Stimulated activated naive B cell treated with anti-CD40 and anti-IgM and Interleukin-4, amounts not matched to agents 10 μg/mL and 1 μg/mL and 100 μg/mL, for 72 hours (primary cell): Measurements from ENCODE around the gene RRP9.
"Not testable (repeated sequence)": the region's sequence is repeated elsewhere in the genome, so short reads cannot be mapped to it uniquely, and the experiment has no call there.

Experiments used
- ATAC-seq, 2 donors: fragments of 150-1000 bp; cut with Tn5 transposase; replicated peaks; 2 replicates each; pipeline ENCODE4 v1.10.0; 2021; ENCODE audit warnings: moderate library complexity in 1 of 2
- DNase-seq: peaks from one replicate; pipeline ENCODE4 v3.0.0; 2021
- H3K27ac Mint-ChIP-seq: one replicate; pipeline ENCODE4 v1.8.0; 2022; ENCODE audit warnings: mild to moderate bottlenecking, mixed read lengths
- H3K27me3 Mint-ChIP-seq, 2 donors: one replicate each; pipeline ENCODE4 v1.8.0; 2022; ENCODE audit warnings: mixed read lengths in 2 of 2
- H3K36me3 Mint-ChIP-seq, 2 donors: one replicate each; pipeline ENCODE4 v1.8.0; 2022; ENCODE audit warnings: mixed read lengths in 2 of 2, mild to moderate bottlenecking in 1 of 2
- H3K4me1 Mint-ChIP-seq, 2 donors: one replicate each; pipeline ENCODE4 v1.8.0; 2022; ENCODE audit warnings: mixed read lengths in 2 of 2, mild to moderate bottlenecking in 1 of 2
- H3K4me3 Mint-ChIP-seq, 2 donors: one replicate each; pipeline ENCODE4 v1.8.0; 2022; ENCODE audit warnings: mild to moderate bottlenecking in 2 of 2, mixed read lengths in 2 of 2, moderate library complexity in 1 of 2
- H3K9me3 Mint-ChIP-seq, 2 donors: one replicate each; pipeline ENCODE4 v1.8.0; 2022; ENCODE audit warnings: mixed read lengths in 2 of 2, mild to moderate bottlenecking in 1 of 2

Gene RRP9

GRCh38 chr3:51900043-51900442 is 41.7 kb downstream of the RRP9 start:
- not testable (repeated sequence) for DNase-seq, H3K4me3 Mint-ChIP-seq, H3K4me1 Mint-ChIP-seq, H3K9me3 Mint-ChIP-seq, ATAC-seq, H3K36me3 Mint-ChIP-seq, H3K27ac Mint-ChIP-seq
- H3K27me3 Mint-ChIP-seq = peaks cover 37 to 47% of the 10 kb centered on the region in 2 donors

GRCh38 chr3:51897391-51897790 is 44.3 kb downstream of the RRP9 start:
- Mint-ChIP-seq H3K4me1 (no peaks in the 10 kb centered on the region), H3K4me3 (no peak overlapping the region), H3K27ac (no peak overlapping the region), H3K36me3 (no peaks in the 10 kb centered on the region), H3K9me3 (no peaks in the 10 kb centered on the region), H3K27me3 (peaks cover 33 to 40% of the 10 kb centered on the region in 2 donors)
- DNase-seq (no peak), ATAC-seq (no peak)

- H3K27ac Mint-ChIP-seq = no peak overlapping the region
Observed at GRCh38 chr3:51896607-51897305, 44.9 kb downstream of the RRP9 start.

GRCh38 chr3:51894939-51895338 is 46.8 kb downstream of the RRP9 start:
- ATAC-seq (no peak), DNase-seq (no peak)
- Mint-ChIP-seq H3K27ac (no peak overlapping the region), H3K9me3 (no peaks in the 10 kb centered on the region), H3K4me1 (no peaks in the 10 kb centered on the region), H3K36me3 (no peaks in the 10 kb centered on the region), H3K4me3 (no peak overlapping the region), H3K27me3 (peaks cover 45 to 49% of the 10 kb centered on the region in 2 donors)

More at GRCh38 chr3:51896607-51897305, 44.9 kb downstream of the RRP9 start:
- Mint-ChIP-seq H3K4me1 (no peaks in the 10 kb centered on the region), H3K36me3 (no peaks in the 10 kb centered on the region), H3K27me3 (peaks cover 37 to 43% of the 10 kb centered on the region in 2 donors), H3K4me3 (no peak overlapping the region), H3K9me3 (no peaks in the 10 kb centered on the region)
- ATAC-seq (no peak), DNase-seq (no peak)

GRCh38 chr3:51894391-51894790 is 47.3 kb downstream of the RRP9 start:
- no peak overlapping the region for H3K4me3 Mint-ChIP-seq
- no peaks in the 10 kb centered on the region for H3K9me3 Mint-ChIP-seq

GRCh38 chr3:51891242-51892039 is 50.3 kb downstream of the RRP9 start:
- no peaks in the 10 kb centered on the region for H3K9me3 Mint-ChIP-seq
- no peaks in the 10 kb centered on the region for H3K36me3 Mint-ChIP-seq
- no peak overlapping the region for H3K4me3 Mint-ChIP-seq
- no peak overlapping the region for H3K27ac Mint-ChIP-seq
- ATAC-seq (no peak), DNase-seq (no peak)
- H3K27me3 Mint-ChIP-seq = peaks cover 33 to 37% of the 10 kb centered on the region in 2 donors
- H3K4me1 Mint-ChIP-seq = no peaks in the 10 kb centered on the region

More at GRCh38 chr3:51894391-51894790, 47.3 kb downstream of the RRP9 start:
- no peak for ATAC-seq
- DNase-seq = no peak
- no peaks in the 10 kb centered on the region for H3K4me1 Mint-ChIP-seq
- peaks cover 46 to 52% of the 10 kb centered on the region in 2 donors for H3K27me3 Mint-ChIP-seq
- no peak overlapping the region for H3K27ac Mint-ChIP-seq
- no peaks in the 10 kb centered on the region for H3K36me3 Mint-ChIP-seq

GRCh38 chr3:51888463-51889105 is 53.1 kb downstream of the RRP9 start:
- H3K27ac Mint-ChIP-seq = no peak overlapping the region
- no peaks in the 10 kb centered on the region for H3K36me3 Mint-ChIP-seq
- ATAC-seq = no peak
- H3K27me3 Mint-ChIP-seq = peaks cover 32 to 45% of the 10 kb centered on the region in 2 donors
- no peaks in the 10 kb centered on the region for H3K9me3 Mint-ChIP-seq
- no peak for DNase-seq
- H3K4me3 Mint-ChIP-seq = no peak overlapping the region
- H3K4me1 Mint-ChIP-seq = no peaks in the 10 kb centered on the region

GRCh38 chr3:51887620-51888019 is 54.1 kb downstream of the RRP9 start:
- H3K4me3 Mint-ChIP-seq = no peak overlapping the region
- peaks cover 28 to 41% of the 10 kb centered on the region in 2 donors for H3K27me3 Mint-ChIP-seq
- H3K36me3 Mint-ChIP-seq = no peaks in the 10 kb centered on the region
- H3K4me1 Mint-ChIP-seq = no peaks in the 10 kb centered on the region
- ATAC-seq (no peak), DNase-seq (no peak)
- H3K9me3 Mint-ChIP-seq = no peaks in the 10 kb centered on the region
- H3K27ac Mint-ChIP-seq = no peak overlapping the region

GRCh38 chr3:51886447-51886846 is 55.3 kb downstream of the RRP9 start:
- no peaks in the 10 kb centered on the region for H3K36me3 Mint-ChIP-seq
- H3K4me1 Mint-ChIP-seq = no peaks in the 10 kb centered on the region

More at GRCh38 chr3:51886447-51886846, 55.3 kb downstream of the RRP9 start:
- H3K27ac Mint-ChIP-seq = no peak overlapping the region
- H3K27me3 Mint-ChIP-seq = peaks cover 23 to 35% of the 10 kb centered on the region in 2 donors
- no peak overlapping the region for H3K4me3 Mint-ChIP-seq
- ATAC-seq (no peak), DNase-seq (no peak)
- H3K9me3 Mint-ChIP-seq = no peaks in the 10 kb centered on the region
